HL-60/S4 treated with retinoic acid at 250 ng/mL for 4 days and 3 days (cell line): ENCODE measurements around the gene CHST15.

Experiments
- in situ Hi-C: fragments of 300-500 bp; cut with MboI; formaldehyde crosslinking; loops from 2 replicates; pipeline ENCODE4 v1.7.0; 2022; ENCODE audit warnings: low sequenced_read_pairs

The CHST15 gene

DNA sequence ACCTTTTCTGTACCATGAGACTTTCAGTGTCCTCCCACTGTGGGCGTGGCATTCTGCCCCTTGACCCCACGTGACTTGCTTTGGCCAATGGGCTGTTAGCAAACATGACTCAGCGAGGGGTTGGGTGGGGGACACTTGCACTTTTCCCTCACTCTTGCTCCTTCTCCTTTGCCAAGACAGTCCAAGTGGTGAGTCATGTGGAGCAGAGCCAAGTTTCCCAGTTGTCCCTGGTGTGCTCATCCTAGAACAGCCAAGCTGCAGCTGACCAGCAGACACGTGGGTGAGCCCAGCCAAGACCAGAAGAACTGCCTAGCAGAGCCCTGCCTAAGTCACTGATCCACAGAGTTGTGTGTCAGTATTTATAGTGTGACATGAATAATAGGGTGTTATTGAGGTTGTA, 119.0 kb downstream of the CHST15 start:
- in situ Hi-C loops: no loop called here

- in situ Hi-C loops: no loop called here
Measured at GRCh38 chr10:123972481-123973401, 120.7 kb downstream of the CHST15 start.

GRCh38 chr10:123970927-123971286, 122.5 kb downstream of the CHST15 start:
- in situ Hi-C loops: no loop called here

DNA sequence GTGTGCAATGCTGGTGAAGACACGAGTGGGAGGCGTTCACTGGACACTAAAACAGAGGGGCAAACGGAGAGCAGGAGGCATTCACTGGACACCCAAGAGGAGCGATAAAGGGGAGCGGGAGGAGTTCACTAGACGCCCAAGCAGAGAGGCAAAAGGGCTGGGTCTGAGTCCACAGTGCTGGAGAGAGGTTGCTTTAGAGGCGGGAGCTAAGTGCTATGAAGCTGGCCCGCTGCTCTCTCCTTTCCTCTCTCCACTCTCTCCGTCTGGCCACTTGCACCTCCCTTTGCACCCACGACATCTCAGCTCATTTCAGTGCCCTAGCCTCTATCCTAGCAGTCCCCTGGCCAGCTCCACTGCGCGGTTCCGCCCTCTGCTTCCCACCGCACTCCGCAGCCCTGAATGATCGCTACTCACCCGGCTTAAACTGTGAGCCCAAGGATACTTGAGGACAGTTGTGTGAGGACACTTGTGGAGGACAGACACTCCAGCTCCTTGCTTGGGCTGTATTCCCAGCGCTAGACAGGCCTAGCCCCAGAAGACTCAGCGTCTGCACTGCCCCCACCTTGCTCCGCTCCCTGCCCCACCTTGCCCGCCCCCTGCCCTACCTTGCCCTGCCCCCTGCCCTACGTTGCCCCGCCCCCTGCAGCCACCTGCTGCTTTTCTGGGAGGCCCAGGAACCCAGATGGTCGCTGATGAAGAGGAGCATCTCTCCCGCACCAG, 123.0 kb downstream of the CHST15 start:
- in situ Hi-C loops: no loop called here

DNA sequence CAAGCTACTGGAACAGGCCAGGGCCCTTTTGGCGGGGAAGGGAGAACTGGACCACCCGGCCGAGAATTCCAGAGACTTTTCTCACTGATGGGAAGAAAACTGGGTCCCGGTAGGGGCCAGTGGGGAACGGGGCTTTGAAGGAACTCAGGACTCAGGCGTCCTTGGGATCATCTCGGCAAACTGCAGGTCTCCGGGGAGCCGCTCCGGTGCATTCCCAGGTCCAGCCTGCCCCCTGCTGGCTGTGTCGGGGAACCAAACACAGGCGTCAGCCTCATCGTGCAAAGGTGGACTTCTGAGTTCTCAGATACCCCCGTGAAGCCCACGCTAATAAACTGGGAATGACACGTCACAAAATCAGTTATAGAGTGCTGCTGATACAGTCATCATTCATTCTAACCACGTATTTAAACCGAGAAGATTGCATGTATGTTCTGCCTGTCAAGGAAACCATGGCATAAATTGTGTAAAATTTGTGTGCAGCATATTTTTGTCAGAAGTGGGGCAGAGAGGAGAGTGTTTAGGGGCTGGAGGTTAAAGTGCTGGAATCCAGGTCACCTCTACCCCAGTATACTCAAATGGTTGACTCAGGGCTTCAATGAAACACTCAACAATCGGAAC, 125.7 kb downstream of the CHST15 start:
- in situ Hi-C loops: loop anchor here (10.0 kb wide), 1 partner anchor 393 kb away; no protein-coding TSS in a partner anchor

DNA sequence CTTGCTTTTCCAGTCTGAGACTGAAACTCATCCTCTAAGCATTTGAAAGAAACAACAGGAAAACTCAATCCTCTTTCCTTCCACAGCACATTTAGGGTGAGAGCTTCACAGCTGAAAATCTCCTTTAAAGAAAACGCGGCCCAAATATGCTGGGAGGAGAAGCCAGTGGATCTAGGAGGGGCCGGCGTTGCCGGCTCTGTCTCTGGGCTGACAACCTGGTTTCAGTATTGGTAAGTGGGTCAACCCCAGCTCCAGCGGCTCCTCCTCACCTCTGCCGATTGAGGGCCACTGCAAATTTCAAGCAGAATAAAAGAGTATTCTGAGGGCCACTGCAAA, 126.5 kb downstream of the CHST15 start:
- in situ Hi-C loops: loop anchor here (10.0 kb wide), 1 partner anchor 392 kb away; no protein-coding TSS in a partner anchor

DNA sequence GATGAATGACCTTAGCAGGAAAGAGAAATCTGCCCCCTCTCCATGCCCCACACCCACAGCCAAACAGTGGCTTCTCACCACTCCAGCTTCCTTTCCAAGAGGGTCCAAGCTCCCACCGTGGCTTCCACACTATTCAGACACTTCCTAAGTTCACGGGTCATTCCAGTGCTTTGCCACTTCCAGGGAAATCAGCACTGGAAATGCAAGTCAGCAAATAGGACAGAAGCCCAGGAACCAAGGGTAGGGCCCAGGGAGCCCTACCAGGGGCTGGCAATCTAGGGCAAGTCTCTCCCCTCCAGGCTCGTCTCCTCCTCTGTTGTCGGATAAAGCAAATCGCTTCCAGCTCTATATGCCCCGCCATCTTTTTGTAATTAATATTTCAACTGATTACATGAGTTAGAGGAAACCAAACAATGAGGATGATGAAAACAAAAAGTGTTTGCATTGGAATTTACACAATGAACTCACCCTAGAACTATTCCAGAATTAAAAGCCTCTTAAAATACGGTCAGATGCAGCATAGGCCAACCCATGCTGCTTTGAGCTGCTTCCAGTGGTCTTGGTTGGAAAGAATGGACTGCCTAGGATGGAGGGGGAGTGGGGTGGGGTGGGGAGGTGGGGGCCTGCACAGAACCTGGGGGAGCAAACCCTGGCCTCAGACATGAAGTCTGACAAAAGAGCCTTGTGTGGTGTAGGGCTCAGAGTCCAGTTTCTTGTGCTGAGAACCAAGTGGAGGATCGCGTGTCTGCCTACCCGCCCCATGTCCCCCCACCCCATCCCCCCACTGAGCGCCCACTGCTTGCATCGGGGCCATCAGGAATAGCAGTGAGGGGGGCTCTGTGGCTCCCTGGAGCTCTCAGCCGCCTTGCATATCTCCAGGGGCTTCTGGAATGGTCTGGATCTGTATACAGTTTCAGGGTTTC, 127.2 kb downstream of the CHST15 start:
- in situ Hi-C loops: loop anchor here (10.0 kb wide), 1 partner anchor 391 kb away; no protein-coding TSS in a partner anchor

DNA sequence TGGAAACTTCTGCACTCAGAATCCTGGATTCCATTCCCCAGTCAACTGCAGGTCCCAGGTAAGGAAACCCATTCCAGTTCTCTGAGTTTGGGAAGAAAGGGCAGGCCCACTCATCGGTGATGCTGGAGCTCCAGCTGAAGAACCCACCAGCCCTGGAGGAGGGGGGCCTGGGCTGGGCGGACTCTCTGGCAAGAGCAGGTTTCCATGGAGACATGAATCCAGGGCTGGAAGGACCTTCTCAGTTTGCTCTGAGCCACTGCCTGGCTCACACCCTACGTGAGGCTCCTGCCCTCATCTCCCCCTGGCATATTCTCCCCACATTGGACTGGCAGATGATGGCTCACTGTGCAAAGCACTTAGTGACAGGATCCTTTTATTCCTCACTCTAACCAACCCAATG, 128.4 kb downstream of the CHST15 start:
- in situ Hi-C loops: loop anchor here (10.0 kb wide), 1 partner anchor 390 kb away; no protein-coding TSS in a partner anchor

- in situ Hi-C loops: loop anchor here (10.0 kb wide), 1 partner anchor 388 kb away; no protein-coding TSS in a partner anchor
Measured at GRCh38 chr10:123962756-123963530, 130.5 kb downstream of the CHST15 start.

DNA sequence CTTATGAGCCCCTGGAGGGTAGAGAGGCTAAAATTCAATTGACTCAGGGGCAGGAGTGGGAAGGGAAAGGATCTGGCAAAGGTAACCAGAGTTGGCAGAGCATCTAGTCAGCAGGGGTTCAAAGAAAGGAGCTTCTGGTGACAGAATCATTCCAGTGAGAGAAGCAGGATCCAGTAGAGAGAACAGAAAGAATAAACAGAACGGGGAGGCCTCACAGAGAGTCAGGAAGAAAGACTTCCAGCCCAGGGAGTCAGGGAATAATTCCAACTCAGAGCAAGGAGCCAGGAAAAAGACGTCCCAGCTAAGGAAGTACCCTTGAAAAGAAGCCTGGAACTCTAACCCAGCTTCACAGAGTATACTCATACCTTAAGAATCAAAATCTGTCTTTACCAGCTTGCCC, 135.2 kb downstream of the CHST15 start:
- in situ Hi-C loops: no loop called here
